Stimulated activated CD4-positive, alpha-beta T cell treated with anti-CD3 and anti-CD28 coated beads, Interleukin-15, amount 100 ng/mL, for 1 hour (primary cell): ENCODE results near the gene CACNA2D3.

Experiments
- DNase-seq, 2 donors: peaks; one replicate each; pipeline ENCODE4 v3.0.0-alpha.2; 2020; ENCODE audit warnings: low read depth in 1 of 2, low spot score in 1 of 2

Gene CACNA2D3

GRCh38 chr3:54126551-54126950, 4.2 kb downstream of the CACNA2D3 start:
- no peak for DNase-seq

GRCh38 chr3:54127499-54128056, 5.2 kb downstream of the CACNA2D3 start:
- DNase-seq, result no peak

- DNase-seq, result no peak
Observed at GRCh38 chr3:54131026-54131605, 8.8 kb downstream of the CACNA2D3 start.

- DNase-seq, result no peak
Observed at GRCh38 chr3:54131890-54132289, 9.5 kb downstream of the CACNA2D3 start.

- DNase-seq, result no peak
Observed at GRCh38 chr3:54132685-54133084, 10.3 kb downstream of the CACNA2D3 start.

- DNase-seq, result no peak
Observed at GRCh38 chr3:54133196-54133595, 10.8 kb downstream of the CACNA2D3 start.

- no peak for DNase-seq
Observed at GRCh38 chr3:54134155-54134554, 11.8 kb downstream of the CACNA2D3 start.

- DNase-seq, result no peak
Observed at GRCh38 chr3:54134713-54135112, 12.4 kb downstream of the CACNA2D3 start.

GRCh38 chr3:54137311-54137710, 15.0 kb downstream of the CACNA2D3 start:
- DNase-seq, result no peak

GRCh38 chr3:54138937-54139547, 16.7 kb downstream of the CACNA2D3 start:
- no peak for DNase-seq

- no peak for DNase-seq
Observed at GRCh38 chr3:54139630-54140029, 17.3 kb downstream of the CACNA2D3 start.

GRCh38 chr3:54144284-54144683, 21.9 kb downstream of the CACNA2D3 start:
- DNase-seq, result no peak

- DNase-seq, result no peak
Observed at GRCh38 chr3:54146506-54147239, 24.3 kb downstream of the CACNA2D3 start.

- DNase-seq, result no peak
Observed at GRCh38 chr3:54150864-54151467, 28.6 kb downstream of the CACNA2D3 start.

GRCh38 chr3:54153477-54153876, 31.1 kb downstream of the CACNA2D3 start:
- no peak for DNase-seq

- no peak for DNase-seq
Observed at GRCh38 chr3:54157860-54158259, 35.5 kb downstream of the CACNA2D3 start.

- no peak for DNase-seq
Observed at GRCh38 chr3:54159917-54160316, 37.6 kb downstream of the CACNA2D3 start.

- DNase-seq, result no peak
Observed at GRCh38 chr3:54163441-54163840, 41.1 kb downstream of the CACNA2D3 start.

- no peak for DNase-seq
Observed at GRCh38 chr3:54164192-54164975, 42.0 kb downstream of the CACNA2D3 start.

GRCh38 chr3:54165865-54166264, 43.5 kb downstream of the CACNA2D3 start:
- no peak for DNase-seq

GRCh38 chr3:54167999-54168398, 45.6 kb downstream of the CACNA2D3 start:
- no peak for DNase-seq
